K562 (cell line): ENCODE measurements around the gene B4GALT5. TPM values are rescaled to one million over a fixed set of nuclear protein-coding genes. Genes with fewer than 3 reads are reported as not detected.

ENCODE experiments used
- ATF1 ChIP-seq, 2 experiments: fragments of 450-650 bp in 1 of 2; IDR thresholded peaks; 2 replicates each; pipeline ENCODE4 v1.6.1; 2016; ENCODE audit warnings: missing compliant biosample characterization in 1 of 2, missing genetic modification characterization in 1 of 2
- CTBP1 ChIP-seq: fragments of 450-650 bp; IDR thresholded peaks from 2 replicates; pipeline ENCODE4 v1.6.1; 2016; ENCODE audit warnings: borderline replicate concordance
- DIDO1 ChIP-seq: fragments of 450-650 bp; IDR thresholded peaks from 2 replicates; pipeline ENCODE4 v1.6.1; 2016; ENCODE audit warnings: low read depth, missing biosample characterization, missing genetic modification characterization
- ERF ChIP-seq: fragments of 450-650 bp; formaldehyde crosslinking; IDR thresholded peaks from 2 replicates; pipeline ENCODE4 v1.4.0; 2020; ENCODE audit warnings: mild to moderate bottlenecking, mixed read lengths
- HCFC1 ChIP-seq: IDR thresholded peaks from 2 replicates; pipeline ENCODE4 v1.6.1; 2012; ENCODE audit warnings: low read depth, low read length, improper control_type of control experiment
- JUNB ChIP-seq: fragments of 450-650 bp; formaldehyde crosslinking; conservative IDR thresholded peaks from 2 replicates; pipeline ENCODE4 v1.4.0; 2020; ENCODE audit warnings: mild to moderate bottlenecking
- MBD2 ChIP-seq: sonication (generic); IDR thresholded peaks from 2 replicates; pipeline ENCODE4 v1.6.1; 2016; ENCODE audit warnings: low read depth, borderline replicate concordance
- POLR2AphosphoS2 ChIP-seq: IDR thresholded peaks from 2 replicates; pipeline ENCODE4 v1.6.1; 2012; ENCODE audit warnings: low read length, improper control_type of control experiment
- PPARD ChIP-seq: fragments of 250-450 bp; sonication (Bioruptor Pico); IDR thresholded peaks from 2 replicates; pipeline ENCODE4 v1.8.0; 2022; ENCODE audit warnings: inconsistent platforms, mild to moderate bottlenecking, moderate library complexity
- RAD51 ChIP-seq: fragments of 450-650 bp; IDR thresholded peaks from 2 replicates; pipeline ENCODE4 v1.7.1; 2016; ENCODE audit warnings: low read depth, mild to moderate bottlenecking, borderline replicate concordance
- TARDBP ChIP-seq: fragments of 450-650 bp; IDR thresholded peaks from 2 replicates; pipeline ENCODE4 v1.6.1; 2016
- ZC3H4 ChIP-seq: sonication (generic); formaldehyde crosslinking; IDR thresholded peaks from 2 replicates; pipeline ENCODE4 v1.9.0; 2021; ENCODE audit warnings: missing genetic modification reagents, borderline replicate concordance
- ZNF408 ChIP-seq: fragments of 250-450 bp; sonication (Bioruptor Pico); IDR thresholded peaks from 2 replicates; pipeline ENCODE4 v1.4.0; 2020; ENCODE audit warnings: low read depth, mild to moderate bottlenecking, moderate library complexity
- polyA plus RNA-seq, 8 experiments: library from polyadenylated mRNA; depleted of rRNA in 4 of 8; stranded (reverse) in 5 of 8; unstranded in 3 of 8; fragments of >200 nt; fragmentation: Nextera tagmentation in 2 of 8; fragmentation: Illumina TruSeq in 1 of 8; extraction: Ambion mirVana in 2 of 8; extraction: Trizol in 1 of 8; gene quantifications; 2 replicates each; pipeline versions ENCODE4 v1.2.1 to v1.2.3, GENCODE V29; 2011 to 2014; ENCODE audit warnings: inconsistent platforms in 1 of 8, missing spikeins in 1 of 8
- total RNA-seq, 7 experiments: library from RNA; depleted of rRNA in 6 of 7; stranded (reverse); fragments of >200 nt in 6 of 7; fragmentation: Illumina TruSeq in 2 of 7; extraction: Trizol in 2 of 7; gene quantifications; 2 replicates each; pipeline versions ENCODE4 v1.2.1 to v1.2.3, GENCODE V29; 2011 to 2021; ENCODE audit warnings: low replicate concordance in 1 of 7
- TF ChIP-seq, protein P1 (sequence below): fragments of 200-800 bp; sonication (Bioruptor generic); IDR thresholded peaks from 2 replicates; pipeline ENCODE4 v1.6.1; 2017; ENCODE audit warnings: missing genetic modification characterization, missing compliant biosample characterization
- TF ChIP-seq, protein P2 (sequence below): fragments of 450-650 bp; IDR thresholded peaks from 2 replicates; pipeline ENCODE4 v1.6.1; 2017; ENCODE audit warnings: antibody characterized with exemption
- TF ChIP-seq, protein P3 (sequence below): fragments of 450-650 bp; formaldehyde crosslinking; conservative IDR thresholded peaks from 2 replicates; pipeline ENCODE4 v1.4.0; 2022; ENCODE audit warnings: mild to moderate bottlenecking, missing genetic modification characterization
- TF ChIP-seq, protein P4 (sequence below): fragments of 250-450 bp; sonication (Bioruptor Pico); IDR thresholded peaks from 2 replicates; pipeline ENCODE4 v1.8.0; 2022; ENCODE audit warnings: inconsistent platforms, mild to moderate bottlenecking, moderate library complexity, borderline replicate concordance
- TF ChIP-seq, protein P5 (sequence below): IDR thresholded peaks from 3 replicates; pipeline ENCODE4 v1.6.1; 2011; ENCODE audit warnings: borderline replicate concordance, mild to moderate bottlenecking, moderate library complexity; ENCODE audit not compliant: insufficient read length; ENCODE audit errors: extremely low read depth

B4GALT5 gene
- total and polyA plus RNA-seq, 9 of the 15 experiments (the other 6 are each of a cell fraction or from before 2014, with no cell fraction given), result 8.5 to 32.6 (median 23.4) TPM

DNA sequence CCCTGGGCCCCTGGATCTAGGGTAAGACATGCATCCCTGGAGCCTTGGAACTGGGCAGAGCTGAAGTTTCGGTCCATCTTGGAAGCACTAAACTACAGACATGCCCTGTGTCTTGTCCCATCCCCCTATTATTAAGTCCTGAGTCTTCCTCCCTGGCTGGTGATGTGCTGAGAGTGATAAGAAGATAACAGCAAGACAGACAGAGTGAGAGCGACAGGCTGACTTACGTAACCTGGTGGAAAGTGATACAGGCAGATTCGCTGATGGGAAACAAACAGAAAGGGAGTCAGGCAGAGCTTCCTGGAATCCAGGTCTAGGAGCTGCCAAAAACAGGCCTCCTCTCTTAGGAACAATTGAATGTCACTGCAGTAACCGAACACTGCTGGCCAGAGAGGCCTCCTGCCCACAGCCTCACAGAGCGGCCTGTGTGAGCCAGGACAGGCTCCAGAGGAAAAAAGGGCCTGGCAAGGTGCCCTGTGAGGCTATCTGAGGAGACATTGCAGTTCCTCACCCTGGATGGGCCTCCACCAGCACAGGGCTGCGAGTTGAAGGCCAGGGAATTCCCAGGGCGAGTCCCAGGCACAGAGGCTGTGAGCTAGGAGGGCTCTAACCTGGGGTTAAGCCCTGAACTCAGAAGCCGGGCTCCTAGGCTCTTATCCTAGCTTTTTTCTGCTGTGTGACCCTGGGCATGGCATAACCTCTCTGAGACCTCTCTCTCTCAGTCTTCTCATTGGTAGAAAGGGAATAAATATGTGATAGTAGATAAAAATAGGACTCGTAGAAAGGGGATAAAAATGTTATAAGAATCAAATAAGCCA lies 34.2 kb upstream of the B4GALT5 start (continued):
- TF ChIP-seq, protein P1, sequence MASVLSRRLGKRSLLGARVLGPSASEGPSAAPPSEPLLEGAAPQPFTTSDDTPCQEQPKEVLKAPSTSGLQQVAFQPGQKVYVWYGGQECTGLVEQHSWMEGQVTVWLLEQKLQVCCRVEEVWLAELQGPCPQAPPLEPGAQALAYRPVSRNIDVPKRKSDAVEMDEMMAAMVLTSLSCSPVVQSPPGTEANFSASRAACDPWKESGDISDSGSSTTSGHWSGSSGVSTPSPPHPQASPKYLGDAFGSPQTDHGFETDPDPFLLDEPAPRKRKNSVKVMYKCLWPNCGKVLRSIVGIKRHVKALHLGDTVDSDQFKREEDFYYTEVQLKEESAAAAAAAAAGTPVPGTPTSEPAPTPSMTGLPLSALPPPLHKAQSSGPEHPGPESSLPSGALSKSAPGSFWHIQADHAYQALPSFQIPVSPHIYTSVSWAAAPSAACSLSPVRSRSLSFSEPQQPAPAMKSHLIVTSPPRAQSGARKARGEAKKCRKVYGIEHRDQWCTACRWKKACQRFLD, result no peak
- TF ChIP-seq RAD51, result no peak
- TF ChIP-seq, protein P2, sequence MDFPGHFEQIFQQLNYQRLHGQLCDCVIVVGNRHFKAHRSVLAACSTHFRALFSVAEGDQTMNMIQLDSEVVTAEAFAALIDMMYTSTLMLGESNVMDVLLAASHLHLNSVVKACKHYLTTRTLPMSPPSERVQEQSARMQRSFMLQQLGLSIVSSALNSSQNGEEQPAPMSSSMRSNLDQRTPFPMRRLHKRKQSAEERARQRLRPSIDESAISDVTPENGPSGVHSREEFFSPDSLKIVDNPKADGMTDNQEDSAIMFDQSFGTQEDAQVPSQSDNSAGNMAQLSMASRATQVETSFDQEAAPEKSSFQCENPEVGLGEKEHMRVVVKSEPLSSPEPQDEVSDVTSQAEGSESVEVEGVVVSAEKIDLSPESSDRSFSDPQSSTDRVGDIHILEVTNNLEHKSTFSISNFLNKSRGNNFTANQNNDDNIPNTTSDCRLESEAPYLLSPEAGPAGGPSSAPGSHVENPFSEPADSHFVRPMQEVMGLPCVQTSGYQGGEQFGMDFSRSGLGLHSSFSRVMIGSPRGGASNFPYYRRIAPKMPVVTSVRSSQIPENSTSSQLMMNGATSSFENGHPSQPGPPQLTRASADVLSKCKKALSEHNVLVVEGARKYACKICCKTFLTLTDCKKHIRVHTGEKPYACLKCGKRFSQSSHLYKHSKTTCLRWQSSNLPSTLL, result no peak
- TF ChIP-seq HCFC1, result no peak
- TF ChIP-seq ZNF408 (CRISPR knock-in tag), result no peak
- peak; percentile 96 for TF ChIP-seq CTBP1
- TF ChIP-seq JUNB, result no peak
- TF ChIP-seq, protein P3, sequence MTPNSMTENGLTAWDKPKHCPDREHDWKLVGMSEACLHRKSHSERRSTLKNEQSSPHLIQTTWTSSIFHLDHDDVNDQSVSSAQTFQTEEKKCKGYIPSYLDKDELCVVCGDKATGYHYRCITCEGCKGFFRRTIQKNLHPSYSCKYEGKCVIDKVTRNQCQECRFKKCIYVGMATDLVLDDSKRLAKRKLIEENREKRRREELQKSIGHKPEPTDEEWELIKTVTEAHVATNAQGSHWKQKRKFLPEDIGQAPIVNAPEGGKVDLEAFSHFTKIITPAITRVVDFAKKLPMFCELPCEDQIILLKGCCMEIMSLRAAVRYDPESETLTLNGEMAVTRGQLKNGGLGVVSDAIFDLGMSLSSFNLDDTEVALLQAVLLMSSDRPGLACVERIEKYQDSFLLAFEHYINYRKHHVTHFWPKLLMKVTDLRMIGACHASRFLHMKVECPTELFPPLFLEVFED (CRISPR knock-in tag), result no peak
- TF ChIP-seq ZC3H4 (CRISPR knock-in tag), result no peak
- no peak for TF ChIP-seq POLR2AphosphoS2
- TF ChIP-seq ERF (CRISPR knock-in tag), result no peak
- no peak for TF ChIP-seq ATF1 (CRISPR knock-in tag; IDR thresholded peaks at IDR 0.05)
- peak; percentile 62 for TF ChIP-seq ATF1 (tag; IDR thresholded peaks at IDR 0.05)
- TF ChIP-seq DIDO1 (tag), result no peak
- TF ChIP-seq, protein P4, sequence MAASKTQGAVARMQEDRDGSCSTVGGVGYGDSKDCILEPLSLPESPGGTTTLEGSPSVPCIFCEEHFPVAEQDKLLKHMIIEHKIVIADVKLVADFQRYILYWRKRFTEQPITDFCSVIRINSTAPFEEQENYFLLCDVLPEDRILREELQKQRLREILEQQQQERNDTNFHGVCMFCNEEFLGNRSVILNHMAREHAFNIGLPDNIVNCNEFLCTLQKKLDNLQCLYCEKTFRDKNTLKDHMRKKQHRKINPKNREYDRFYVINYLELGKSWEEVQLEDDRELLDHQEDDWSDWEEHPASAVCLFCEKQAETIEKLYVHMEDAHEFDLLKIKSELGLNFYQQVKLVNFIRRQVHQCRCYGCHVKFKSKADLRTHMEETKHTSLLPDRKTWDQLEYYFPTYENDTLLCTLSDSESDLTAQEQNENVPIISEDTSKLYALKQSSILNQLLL (CRISPR knock-in tag), result no peak
- TF ChIP-seq TARDBP, result no peak
- TF ChIP-seq MBD2, result no peak
- TF ChIP-seq PPARD (CRISPR knock-in tag), result no peak
- TF ChIP-seq, protein P5, sequence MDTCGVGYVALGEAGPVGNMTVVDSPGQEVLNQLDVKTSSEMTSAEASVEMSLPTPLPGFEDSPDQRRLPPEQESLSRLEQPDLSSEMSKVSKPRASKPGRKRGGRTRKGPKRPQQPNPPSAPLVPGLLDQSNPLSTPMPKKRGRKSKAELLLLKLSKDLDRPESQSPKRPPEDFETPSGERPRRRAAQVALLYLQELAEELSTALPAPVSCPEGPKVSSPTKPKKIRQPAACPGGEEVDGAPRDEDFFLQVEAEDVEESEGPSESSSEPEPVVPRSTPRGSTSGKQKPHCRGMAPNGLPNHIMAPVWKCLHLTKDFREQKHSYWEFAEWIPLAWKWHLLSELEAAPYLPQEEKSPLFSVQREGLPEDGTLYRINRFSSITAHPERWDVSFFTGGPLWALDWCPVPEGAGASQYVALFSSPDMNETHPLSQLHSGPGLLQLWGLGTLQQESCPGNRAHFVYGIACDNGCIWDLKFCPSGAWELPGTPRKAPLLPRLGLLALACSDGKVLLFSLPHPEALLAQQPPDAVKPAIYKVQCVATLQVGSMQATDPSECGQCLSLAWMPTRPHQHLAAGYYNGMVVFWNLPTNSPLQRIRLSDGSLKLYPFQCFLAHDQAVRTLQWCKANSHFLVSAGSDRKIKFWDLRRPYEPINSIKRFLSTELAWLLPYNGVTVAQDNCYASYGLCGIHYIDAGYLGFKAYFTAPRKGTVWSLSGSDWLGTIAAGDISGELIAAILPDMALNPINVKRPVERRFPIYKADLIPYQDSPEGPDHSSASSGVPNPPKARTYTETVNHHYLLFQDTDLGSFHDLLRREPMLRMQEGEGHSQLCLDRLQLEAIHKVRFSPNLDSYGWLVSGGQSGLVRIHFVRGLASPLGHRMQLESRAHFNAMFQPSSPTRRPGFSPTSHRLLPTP, result no peak
